Activated CD8-positive, alpha-beta memory T cell treated with anti-CD3 and anti-CD28 coated beads, Interleukin-2, amount 50 U/mL, for 24 hours (primary cell): ENCODE data around the gene LMO2.
"Not testable (repeated sequence)": the region's sequence is repeated elsewhere in the genome, so short reads cannot be mapped to it uniquely, and the experiment has no call there.

Source experiments
- DNase-seq: peaks from one replicate; pipeline ENCODE4 v3.0.0-alpha.2; 2020; ENCODE audit errors: extremely low read depth

Gene LMO2

GRCh38 chr11:33825854-33826560, 65.9 kb downstream of the LMO2 start:
- DNase-seq: no peak

GRCh38 chr11:33822981-33823380, 68.9 kb downstream of the LMO2 start:
- not testable (repeated sequence) for DNase-seq

- no peak for DNase-seq
Measured at GRCh38 chr11:33819278-33820035, 72.4 kb downstream of the LMO2 start.
